HepG2 (cell line): ENCODE data around the gene EPB41L1. TPM values are rescaled to one million over a fixed set of nuclear protein-coding genes. Genes with fewer than 3 reads are reported as not detected.

Experiments used
- BORCS8-MEF2B ChIP-seq: sonication (generic); formaldehyde crosslinking; IDR thresholded peaks from 2 replicates; pipeline ENCODE4 v1.8.0; 2022; ENCODE audit warnings: mild to moderate bottlenecking, missing genetic modification reagents
- PRDM15 ChIP-seq: sonication (generic); formaldehyde crosslinking; IDR thresholded peaks from 2 replicates; pipeline ENCODE4 v1.4.0; 2020; ENCODE audit warnings: missing genetic modification reagents
- PRMT3 ChIP-seq: sonication (generic); formaldehyde crosslinking; IDR thresholded peaks from 2 replicates; pipeline ENCODE4 v1.8.1; 2022; ENCODE audit warnings: low read depth, mild to moderate bottlenecking, moderate library complexity, missing genetic modification reagents, borderline replicate concordance
- SNAPC4 ChIP-seq: sonication (generic); formaldehyde crosslinking; IDR thresholded peaks from 2 replicates; pipeline ENCODE4 v1.4.0; 2020; ENCODE audit warnings: mild to moderate bottlenecking, missing genetic modification reagents
- ZNF12 ChIP-seq: sonication (generic); formaldehyde crosslinking; IDR thresholded peaks from 2 replicates; pipeline ENCODE4 v1.5.0; 2020; ENCODE audit warnings: missing genetic modification reagents
- ZNF224 ChIP-seq: sonication (generic); formaldehyde crosslinking; IDR thresholded peaks from 2 replicates; pipeline ENCODE4 v1.5.0; 2020; ENCODE audit warnings: mild to moderate bottlenecking, missing genetic modification reagents
- ZNF225 ChIP-seq: sonication (generic); formaldehyde crosslinking; IDR thresholded peaks from 2 replicates; pipeline ENCODE4 v1.4.0; 2020; ENCODE audit warnings: mild to moderate bottlenecking, missing genetic modification reagents
- ZNF720 ChIP-seq: sonication (generic); formaldehyde crosslinking; IDR thresholded peaks from 2 replicates; pipeline ENCODE4 v1.4.0; 2020; ENCODE audit warnings: missing genetic modification reagents
- ZSCAN20 ChIP-seq: sonication (generic); formaldehyde crosslinking; IDR thresholded peaks from 2 replicates; pipeline ENCODE4 v1.4.0; 2020; ENCODE audit warnings: missing genetic modification reagents, mild to moderate bottlenecking, borderline replicate concordance
- polyA plus RNA-seq, 8 experiments: library from polyadenylated mRNA; depleted of rRNA in 3 of 8; stranded (reverse) in 7 of 8; unstranded in 1 of 8; fragments of >200 nt; fragmentation: Illumina TruSeq in 4 of 8; extraction: Trizol in 4 of 8; gene quantifications; 2 replicates each; pipeline versions ENCODE4 v1.2.1 to v1.2.3, GENCODE V29; 2011 to 2016; ENCODE audit warnings: low read depth in 4 of 8, missing spikeins in 1 of 8, mixed read lengths in 1 of 8; ENCODE audit not compliant: insufficient read depth in 1 of 8
- total RNA-seq, 5 experiments: library from RNA; depleted of rRNA; stranded (reverse); fragments of >200 nt; fragmentation: Illumina TruSeq; extraction: Trizol; gene quantifications; 2 replicates each; pipeline ENCODE4 v1.2.3, GENCODE V29; 2016; ENCODE audit warnings: low read depth in 1 of 5
- TF ChIP-seq, protein P1 (sequence below): sonication (generic); formaldehyde crosslinking; IDR thresholded peaks from 2 replicates; pipeline ENCODE4 v1.5.0; 2020; ENCODE audit warnings: missing genetic modification reagents
- TF ChIP-seq, protein P2 (sequence below): sonication (generic); formaldehyde crosslinking; IDR thresholded peaks from 2 replicates; pipeline ENCODE4 v1.4.0; 2020; ENCODE audit warnings: missing genetic modification reagents
- TF ChIP-seq, protein P3 (sequence below): IDR thresholded peaks from 2 replicates; pipeline ENCODE4 v1.6.1; 2018; ENCODE audit warnings: missing genetic modification reagents

EPB41L1 gene
- total and polyA plus RNA-seq, 2 of the 13 experiments (the other 11 are each of a cell fraction or from before 2014, with no cell fraction given) = 16.7 to 39.0 TPM

DNA sequence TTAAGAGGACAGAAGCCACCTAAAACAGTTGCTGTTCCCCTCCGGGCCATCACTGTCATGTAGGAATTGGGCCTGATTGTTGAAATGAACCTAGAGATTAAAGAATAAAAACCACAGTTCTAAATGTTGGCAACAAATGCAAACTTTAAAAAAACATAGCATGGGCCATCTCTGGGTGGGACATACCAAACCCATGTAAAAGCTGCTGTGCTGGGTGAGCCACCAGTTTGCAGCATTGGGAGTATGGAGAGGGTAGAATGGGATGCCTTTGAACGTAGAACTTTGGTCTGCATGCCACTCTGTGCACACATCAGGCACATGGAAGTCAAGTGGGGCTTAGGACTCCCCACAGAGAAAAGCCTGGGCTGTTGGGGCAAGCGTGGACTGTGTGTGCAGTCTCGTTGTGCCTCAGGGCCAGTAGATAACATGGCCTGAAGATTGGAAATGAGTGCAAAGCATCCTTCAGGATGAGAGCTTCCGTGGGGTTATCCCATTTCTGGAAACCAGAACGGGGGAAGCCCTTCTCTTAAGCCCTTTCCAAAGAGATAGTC lies 28.1 kb downstream of the EPB41L1 start (continued):
- TF ChIP-seq, protein P1, sequence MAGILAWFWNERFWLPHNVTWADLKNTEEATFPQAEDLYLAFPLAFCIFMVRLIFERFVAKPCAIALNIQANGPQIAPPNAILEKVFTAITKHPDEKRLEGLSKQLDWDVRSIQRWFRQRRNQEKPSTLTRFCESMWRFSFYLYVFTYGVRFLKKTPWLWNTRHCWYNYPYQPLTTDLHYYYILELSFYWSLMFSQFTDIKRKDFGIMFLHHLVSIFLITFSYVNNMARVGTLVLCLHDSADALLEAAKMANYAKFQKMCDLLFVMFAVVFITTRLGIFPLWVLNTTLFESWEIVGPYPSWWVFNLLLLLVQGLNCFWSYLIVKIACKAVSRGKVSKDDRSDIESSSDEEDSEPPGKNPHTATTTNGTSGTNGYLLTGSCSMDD (CRISPR knock-in tag) = no peak
- TF ChIP-seq ZSCAN20 (CRISPR knock-in tag) (no peak), PRDM15 (CRISPR knock-in tag) (no peak), BORCS8-MEF2B (CRISPR knock-in tag) (0 out of 2 replicates have a peak, but pooled peaks have one; percentile 20), PRMT3 (peak; percentile 90), ZNF720 (CRISPR knock-in tag) (no peak), SNAPC4 (CRISPR knock-in tag) (peak; percentile 64; the same call in 1 of the 2 replicates), ZNF12 (CRISPR knock-in tag) (no peak; the same call in 1 of the 2 replicates), ZNF224 (peak; percentile 78; the same call in 1 of the 2 replicates), ZNF225 (CRISPR knock-in tag) (no peak)
- TF ChIP-seq, protein P2, sequence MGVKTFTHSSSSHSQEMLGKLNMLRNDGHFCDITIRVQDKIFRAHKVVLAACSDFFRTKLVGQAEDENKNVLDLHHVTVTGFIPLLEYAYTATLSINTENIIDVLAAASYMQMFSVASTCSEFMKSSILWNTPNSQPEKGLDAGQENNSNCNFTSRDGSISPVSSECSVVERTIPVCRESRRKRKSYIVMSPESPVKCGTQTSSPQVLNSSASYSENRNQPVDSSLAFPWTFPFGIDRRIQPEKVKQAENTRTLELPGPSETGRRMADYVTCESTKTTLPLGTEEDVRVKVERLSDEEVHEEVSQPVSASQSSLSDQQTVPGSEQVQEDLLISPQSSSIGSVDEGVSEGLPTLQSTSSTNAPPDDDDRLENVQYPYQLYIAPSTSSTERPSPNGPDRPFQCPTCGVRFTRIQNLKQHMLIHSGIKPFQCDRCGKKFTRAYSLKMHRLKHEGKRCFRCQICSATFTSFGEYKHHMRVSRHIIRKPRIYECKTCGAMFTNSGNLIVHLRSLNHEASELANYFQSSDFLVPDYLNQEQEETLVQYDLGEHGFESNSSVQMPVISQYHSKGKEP = peak; percentile 28; the same call in 1 of the 2 replicates
- TF ChIP-seq, protein P3, sequence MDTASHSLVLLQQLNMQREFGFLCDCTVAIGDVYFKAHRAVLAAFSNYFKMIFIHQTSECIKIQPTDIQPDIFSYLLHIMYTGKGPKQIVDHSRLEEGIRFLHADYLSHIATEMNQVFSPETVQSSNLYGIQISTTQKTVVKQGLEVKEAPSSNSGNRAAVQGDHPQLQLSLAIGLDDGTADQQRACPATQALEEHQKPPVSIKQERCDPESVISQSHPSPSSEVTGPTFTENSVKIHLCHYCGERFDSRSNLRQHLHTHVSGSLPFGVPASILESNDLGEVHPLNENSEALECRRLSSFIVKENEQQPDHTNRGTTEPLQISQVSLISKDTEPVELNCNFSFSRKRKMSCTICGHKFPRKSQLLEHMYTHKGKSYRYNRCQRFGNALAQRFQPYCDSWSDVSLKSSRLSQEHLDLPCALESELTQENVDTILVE (CRISPR knock-in tag) = no peak; the same call in 1 of the 2 replicates
